ENCODE data around the gene CSRP2. TPM values are rescaled to one million over a fixed set of nuclear protein-coding genes. Genes with fewer than 3 reads are reported as not detected.

Gene CSRP2
- total RNA-seq, 1 experiment from 2014 or later: 7.8 TPM

DNA sequence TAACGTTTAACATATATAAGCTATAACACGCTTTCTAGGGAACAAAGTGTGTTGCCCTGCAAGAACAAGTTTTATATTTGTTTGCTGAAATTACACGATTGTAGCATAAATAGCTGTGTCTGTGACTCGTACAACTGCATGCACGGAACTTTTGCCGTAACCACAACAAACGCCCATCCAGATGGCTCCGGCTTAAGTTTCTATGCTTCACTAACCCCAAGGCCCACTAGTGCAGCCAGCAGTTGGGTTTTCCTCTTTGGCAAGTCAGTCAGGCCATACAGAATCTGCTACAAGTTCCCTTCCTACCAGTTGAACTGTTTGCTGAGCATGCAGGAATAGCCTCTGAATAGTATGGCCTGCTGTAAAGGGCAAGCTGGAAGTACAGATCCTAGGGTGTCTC is 12.1 kb downstream of the CSRP2 start:
- no peaks in the 10 kb centered on the region for H3K36me3 ChIP-seq (ENCODE audit: control insufficient read depth, insufficient read depth, low read length)
- POLR2A ChIA-PET: no interaction called here
- intact Hi-C loops (cut with micrococcal nuclease; ENCODE audit: unreplicated experiment): no loop called here
- BruUV-seq (replicated peaks): no TSS peak
- H3K27me3 ChIP-seq (ENCODE audit: control insufficient read depth, insufficient read depth, low read length): no peaks in the 10 kb centered on the region
- ATAC-seq (no peak), DNase-seq (ENCODE audit: low read depth, low spot score) (no peak)
- TF ChIP-seq, protein P1, sequence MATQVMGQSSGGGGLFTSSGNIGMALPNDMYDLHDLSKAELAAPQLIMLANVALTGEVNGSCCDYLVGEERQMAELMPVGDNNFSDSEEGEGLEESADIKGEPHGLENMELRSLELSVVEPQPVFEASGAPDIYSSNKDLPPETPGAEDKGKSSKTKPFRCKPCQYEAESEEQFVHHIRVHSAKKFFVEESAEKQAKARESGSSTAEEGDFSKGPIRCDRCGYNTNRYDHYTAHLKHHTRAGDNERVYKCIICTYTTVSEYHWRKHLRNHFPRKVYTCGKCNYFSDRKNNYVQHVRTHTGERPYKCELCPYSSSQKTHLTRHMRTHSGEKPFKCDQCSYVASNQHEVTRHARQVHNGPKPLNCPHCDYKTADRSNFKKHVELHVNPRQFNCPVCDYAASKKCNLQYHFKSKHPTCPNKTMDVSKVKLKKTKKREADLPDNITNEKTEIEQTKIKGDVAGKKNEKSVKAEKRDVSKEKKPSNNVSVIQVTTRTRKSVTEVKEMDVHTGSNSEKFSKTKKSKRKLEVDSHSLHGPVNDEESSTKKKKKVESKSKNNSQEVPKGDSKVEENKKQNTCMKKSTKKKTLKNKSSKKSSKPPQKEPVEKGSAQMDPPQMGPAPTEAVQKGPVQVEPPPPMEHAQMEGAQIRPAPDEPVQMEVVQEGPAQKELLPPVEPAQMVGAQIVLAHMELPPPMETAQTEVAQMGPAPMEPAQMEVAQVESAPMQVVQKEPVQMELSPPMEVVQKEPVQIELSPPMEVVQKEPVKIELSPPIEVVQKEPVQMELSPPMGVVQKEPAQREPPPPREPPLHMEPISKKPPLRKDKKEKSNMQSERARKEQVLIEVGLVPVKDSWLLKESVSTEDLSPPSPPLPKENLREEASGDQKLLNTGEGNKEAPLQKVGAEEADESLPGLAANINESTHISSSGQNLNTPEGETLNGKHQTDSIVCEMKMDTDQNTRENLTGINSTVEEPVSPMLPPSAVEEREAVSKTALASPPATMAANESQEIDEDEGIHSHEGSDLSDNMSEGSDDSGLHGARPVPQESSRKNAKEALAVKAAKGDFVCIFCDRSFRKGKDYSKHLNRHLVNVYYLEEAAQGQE (IDR thresholded peaks at IDR 0.05; ENCODE audit: insufficient read depth in 1 of 2, low read depth in 2 of 2, low read length in 1 of 2): no peak
- H3K27ac ChIP-seq (ENCODE audit: low read length): no peak overlapping the region
- H3K4me3 ChIP-seq (ENCODE audit: low read depth in 2 of 2, low read length in 2 of 2): no peak overlapping the region
- in situ Hi-C loops (cut with HindIII; ENCODE audit: low pct_unique_long_range_greater_than_20kb, low sequenced_read_pairs): no loop called here
- H3K9me3 ChIP-seq (ENCODE audit: control insufficient read depth, insufficient read depth, low read depth, low read length): no peaks in the 10 kb centered on the region
- CTCF ChIA-PET: no interaction called here
- H3K4me1 ChIP-seq (ENCODE audit: control insufficient read depth, insufficient read depth, low read length): no peaks in the 10 kb centered on the region

DNA sequence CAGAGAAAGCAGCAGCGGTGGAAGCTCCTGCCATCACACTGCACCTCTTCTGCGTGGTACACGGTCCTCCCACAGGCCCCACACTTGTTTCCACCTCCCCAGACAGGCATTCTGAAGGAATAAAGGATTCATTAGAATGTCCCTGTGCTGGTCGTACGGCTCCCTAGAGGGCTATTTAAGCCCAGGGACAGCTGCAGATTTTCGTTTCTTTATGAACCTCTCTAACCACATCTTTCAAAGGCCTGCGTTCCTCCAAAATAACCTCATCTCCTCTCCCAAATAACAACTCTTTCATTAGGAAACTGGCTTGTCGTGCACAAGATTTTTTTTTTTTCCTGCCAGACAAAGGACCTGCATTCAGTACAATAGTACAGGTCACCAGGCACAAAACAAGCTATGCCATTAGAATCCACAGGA is 12.7 kb downstream of the CSRP2 start:
- in situ Hi-C loops (cut with HindIII; ENCODE audit: low pct_unique_long_range_greater_than_20kb, low sequenced_read_pairs): no loop called here
- intact Hi-C loops (cut with micrococcal nuclease; ENCODE audit: unreplicated experiment): no loop called here
- Histone ChIP-seq H3K4me1 (ENCODE audit: control insufficient read depth, insufficient read depth, low read length) (no peaks in the 10 kb centered on the region), H3K27me3 (ENCODE audit: control insufficient read depth, insufficient read depth, low read length) (no peaks in the 10 kb centered on the region), H3K36me3 (ENCODE audit: control insufficient read depth, insufficient read depth, low read length) (no peaks in the 10 kb centered on the region), H3K27ac (ENCODE audit: low read length) (no peak overlapping the region), H3K9me3 (ENCODE audit: control insufficient read depth, insufficient read depth, low read depth, low read length) (no peaks in the 10 kb centered on the region), H3K4me3 (ENCODE audit: low read depth in 2 of 2, low read length in 2 of 2) (no peak overlapping the region)
- TF ChIP-seq TCF7L2 (IDR thresholded peaks at IDR 0.05; ENCODE audit: low read depth, low read length): no peak
- no peak for TF ChIP-seq POLR2AphosphoS5 (IDR thresholded peaks at IDR 0.05; ENCODE audit: low read depth, low read length)
- TF ChIP-seq, protein P1 (IDR thresholded peaks at IDR 0.05; ENCODE audit: insufficient read depth in 1 of 2, low read depth in 2 of 2, low read length in 1 of 2): no peak
- TF ChIP-seq SIN3A (IDR thresholded peaks at IDR 0.05; ENCODE audit: borderline replicate concordance, insufficient read depth, low read depth, low read length): no peak
- TF ChIP-seq, protein P2, sequence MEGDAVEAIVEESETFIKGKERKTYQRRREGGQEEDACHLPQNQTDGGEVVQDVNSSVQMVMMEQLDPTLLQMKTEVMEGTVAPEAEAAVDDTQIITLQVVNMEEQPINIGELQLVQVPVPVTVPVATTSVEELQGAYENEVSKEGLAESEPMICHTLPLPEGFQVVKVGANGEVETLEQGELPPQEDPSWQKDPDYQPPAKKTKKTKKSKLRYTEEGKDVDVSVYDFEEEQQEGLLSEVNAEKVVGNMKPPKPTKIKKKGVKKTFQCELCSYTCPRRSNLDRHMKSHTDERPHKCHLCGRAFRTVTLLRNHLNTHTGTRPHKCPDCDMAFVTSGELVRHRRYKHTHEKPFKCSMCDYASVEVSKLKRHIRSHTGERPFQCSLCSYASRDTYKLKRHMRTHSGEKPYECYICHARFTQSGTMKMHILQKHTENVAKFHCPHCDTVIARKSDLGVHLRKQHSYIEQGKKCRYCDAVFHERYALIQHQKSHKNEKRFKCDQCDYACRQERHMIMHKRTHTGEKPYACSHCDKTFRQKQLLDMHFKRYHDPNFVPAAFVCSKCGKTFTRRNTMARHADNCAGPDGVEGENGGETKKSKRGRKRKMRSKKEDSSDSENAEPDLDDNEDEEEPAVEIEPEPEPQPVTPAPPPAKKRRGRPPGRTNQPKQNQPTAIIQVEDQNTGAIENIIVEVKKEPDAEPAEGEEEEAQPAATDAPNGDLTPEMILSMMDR (IDR thresholded peaks at IDR 0.05): no peak
- POLR2A ChIA-PET: interaction anchor here (0.7 kb wide), 1 partner anchor 75 kb away, joined by 3 read pairs; no protein-coding TSS in a partner anchor
- no TSS peak for BruUV-seq (replicated peaks)
- ATAC-seq: no peak
- CTCF ChIA-PET: no interaction called here
- no peak for DNase-seq (ENCODE audit: low read depth, low spot score)

Measured in Panc1 (cell line).